CMK (cell line): ENCODE data around the gene TP53TG3B.
"Not testable (repeated sequence)": the region's sequence is repeated elsewhere in the genome, so short reads cannot be mapped to it uniquely, and the experiment has no call there.

Experiments
- DNase-seq: peaks from one replicate; pipeline ENCODE4 v3.0.0-alpha.2; 2010; ENCODE audit warnings: low read depth

Gene TP53TG3B

GRCh38 chr16:33360541-33360940, at the start of gene TP53TG3B:
TSS of gene TP53TG3B (plus strand) at chr16:33360841. CDS start at chr16:33360909, 68 bp downstream.
- not testable (repeated sequence) for DNase-seq

- not testable (repeated sequence) for DNase-seq
Measured at GRCh38 chr16:33336226-33337012, 24.2 kb upstream of the TP53TG3B start.

- DNase-seq = not testable (repeated sequence)
Measured at GRCh38 chr16:33337627-33338542, 22.8 kb upstream of the TP53TG3B start.

GRCh38 chr16:33338543-33338951, 22.1 kb upstream of the TP53TG3B start:
- DNase-seq = not testable (repeated sequence)

GRCh38 chr16:33339093-33340061, 21.3 kb upstream of the TP53TG3B start:
- not testable (repeated sequence) for DNase-seq
